HG03460 (cell line): ENCODE data around the gene FHIT.

Experiments
- ATAC-seq: cut with Tn5 transposase; IDR thresholded peaks from one replicate; pipeline ENCODE4 v1.9.1; 2021; ENCODE audit not compliant: unreplicated experiment

The FHIT gene

DNA sequence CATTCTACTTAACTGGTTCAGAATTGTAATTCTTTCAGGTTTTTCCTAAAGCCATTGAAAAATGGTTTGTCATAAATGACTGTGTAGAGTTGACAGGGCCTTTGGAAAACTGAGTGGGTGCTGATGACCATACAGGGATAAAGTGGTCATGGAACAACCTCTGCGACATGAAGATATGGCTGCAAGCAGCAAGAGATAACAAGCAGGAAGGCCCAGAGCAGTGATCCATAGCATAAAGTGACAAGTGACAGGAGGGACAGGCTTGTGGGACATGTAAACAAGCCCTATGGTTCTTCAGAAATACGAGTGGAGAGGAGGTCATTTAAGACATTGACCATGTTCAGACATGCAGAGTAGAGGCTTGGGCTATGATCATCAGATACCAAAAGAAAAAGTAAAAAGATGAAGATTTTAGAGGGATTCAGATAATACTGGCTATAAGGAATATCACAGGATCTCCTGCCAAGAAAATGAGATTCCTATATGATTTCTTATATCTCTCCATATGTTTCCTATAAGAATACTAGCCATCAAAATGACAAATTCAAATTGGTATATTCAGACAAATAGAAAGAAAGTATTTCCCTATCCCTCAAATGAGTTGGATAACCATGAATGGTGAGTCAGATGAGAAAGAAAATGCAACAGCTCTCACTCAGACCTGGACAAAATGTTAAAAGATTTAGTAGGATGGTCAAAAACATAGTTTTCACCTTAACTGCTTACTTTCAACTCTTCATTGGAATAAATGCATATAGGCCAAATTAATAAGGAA is 1373.8 kb downstream of the FHIT start:
- no peak for ATAC-seq

DNA sequence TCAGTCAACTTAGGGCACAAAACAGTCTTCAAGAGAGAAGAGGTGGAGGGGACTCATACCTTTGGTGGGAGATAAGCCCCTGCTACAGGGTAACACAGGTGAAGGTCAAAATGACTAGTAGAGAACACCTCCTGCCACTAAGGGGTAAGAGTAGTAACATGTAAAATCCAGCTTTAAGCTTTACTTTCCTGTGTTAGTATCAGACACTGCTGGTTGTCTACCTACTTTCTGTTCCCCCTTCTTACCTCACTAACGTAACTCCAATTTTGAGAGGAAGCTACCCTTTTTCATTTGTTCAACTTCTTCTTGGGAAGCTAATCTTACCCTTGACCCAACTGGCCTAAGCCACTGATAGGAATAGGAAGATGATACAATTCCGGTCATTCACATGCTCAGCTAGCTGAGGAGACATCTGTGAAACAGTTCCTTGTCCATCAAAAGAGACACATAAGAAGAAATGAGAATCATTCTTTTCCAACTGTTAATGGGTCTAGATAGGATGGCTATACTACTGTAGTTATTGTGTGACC is 1374.7 kb downstream of the FHIT start:
- no peak for ATAC-seq

DNA sequence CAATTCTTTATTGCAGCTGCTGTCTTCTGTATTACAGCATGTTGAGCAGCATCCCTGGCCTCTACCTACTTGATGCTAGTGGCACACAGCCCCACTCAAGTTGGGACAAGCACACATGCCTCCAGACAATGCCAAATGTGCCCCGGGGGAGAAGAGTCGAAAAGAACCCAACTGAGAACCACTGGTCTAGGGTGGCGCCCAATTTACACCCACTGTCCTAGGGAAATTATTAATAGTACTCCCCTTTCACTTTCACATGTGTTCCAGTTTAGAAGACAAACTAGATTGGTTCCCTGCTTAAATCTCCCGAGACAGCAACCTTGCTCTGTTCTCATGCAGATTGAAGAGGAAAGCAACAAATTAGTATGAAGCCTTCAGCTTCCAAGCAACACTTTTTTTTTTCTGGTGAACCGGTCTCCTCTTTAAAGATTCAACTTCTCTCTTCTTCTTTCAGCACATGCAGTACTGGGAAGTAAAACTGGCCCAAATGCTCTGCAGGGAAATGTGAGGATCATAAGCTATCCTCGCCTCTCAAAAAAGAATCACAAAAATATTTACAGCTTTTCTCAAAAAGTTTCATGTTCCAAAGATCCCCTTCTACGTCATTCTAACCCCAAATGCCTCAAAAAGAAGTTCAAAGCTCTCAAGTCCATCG is 1377.5 kb downstream of the FHIT start:
- ATAC-seq, result peak; percentile 56

DNA sequence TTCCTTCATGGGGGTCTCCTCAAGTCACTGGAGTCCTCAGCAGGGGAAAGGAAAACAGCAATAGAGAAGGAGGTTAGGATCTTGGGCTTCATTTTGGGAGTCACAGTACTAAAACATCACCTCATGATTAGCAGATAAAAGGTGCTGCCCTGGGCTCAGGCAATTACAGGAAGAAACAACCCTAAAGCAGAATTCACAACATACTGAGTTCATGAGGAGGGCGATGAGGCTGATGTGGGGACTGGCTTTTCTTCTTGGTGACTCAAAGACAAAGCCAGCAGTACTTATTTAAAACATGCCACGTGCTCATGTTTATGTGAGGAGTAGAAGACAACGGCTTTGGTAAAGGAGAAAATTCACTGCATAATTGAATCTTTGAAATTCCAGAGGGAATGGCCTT is 1379.1 kb downstream of the FHIT start:
- no peak for ATAC-seq

DNA sequence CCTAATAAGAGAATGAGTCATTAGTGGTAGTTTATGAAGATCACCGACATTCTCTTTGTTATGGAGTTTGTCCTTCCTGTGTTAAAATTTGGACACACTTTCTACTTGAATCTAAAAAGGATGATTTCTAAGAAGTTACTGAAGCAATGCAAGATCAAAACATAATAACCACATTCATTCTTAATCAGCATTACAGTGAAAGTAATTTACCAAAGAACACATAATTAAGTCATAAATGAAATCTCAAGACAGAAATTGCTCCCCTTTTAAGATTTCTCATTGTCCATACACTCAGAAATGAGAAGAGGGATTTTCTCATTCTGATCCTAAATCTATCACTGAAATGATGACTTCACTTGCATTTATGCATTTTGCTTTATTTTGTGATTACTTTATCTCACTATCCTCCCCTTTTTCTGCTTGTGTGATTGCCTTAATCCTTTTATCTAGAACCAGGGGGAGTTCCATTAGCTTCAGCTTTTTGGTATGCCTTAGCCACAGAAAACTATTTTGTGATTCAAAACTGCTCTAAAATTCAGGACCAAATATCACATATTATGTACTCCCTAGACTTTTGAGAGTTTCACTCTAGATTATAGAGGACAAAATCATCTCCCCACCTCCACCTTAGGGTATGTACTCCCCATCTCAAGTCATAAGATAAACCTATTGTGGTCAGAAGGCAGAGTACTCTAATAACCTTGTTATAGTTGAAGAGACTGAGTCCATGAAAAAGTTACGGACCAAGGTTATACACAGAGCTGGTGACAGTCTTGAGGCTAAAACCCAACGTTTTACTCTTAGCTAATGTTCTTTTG is 1383.9 kb downstream of the FHIT start:
- ATAC-seq, result no peak

DNA sequence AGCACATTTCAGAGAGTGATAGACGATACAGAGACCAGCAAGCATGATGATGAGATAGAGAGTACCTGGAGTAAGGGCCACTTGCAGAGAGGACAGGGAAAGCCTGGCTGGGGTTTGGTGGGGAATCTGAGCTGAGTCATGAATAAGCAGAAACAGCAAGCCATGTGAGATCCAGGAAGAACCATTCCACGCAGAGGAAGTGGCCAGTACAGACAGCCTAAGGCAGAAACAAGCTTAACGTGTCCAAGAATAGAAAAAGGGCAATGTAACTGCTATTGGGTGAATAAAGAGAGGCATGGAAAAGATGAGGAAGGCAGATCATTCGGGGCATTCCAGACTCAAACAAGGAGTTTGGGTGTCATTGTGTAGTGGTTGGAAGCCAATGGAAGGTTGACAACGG is 1385.2 kb downstream of the FHIT start:
- no peak for ATAC-seq

DNA sequence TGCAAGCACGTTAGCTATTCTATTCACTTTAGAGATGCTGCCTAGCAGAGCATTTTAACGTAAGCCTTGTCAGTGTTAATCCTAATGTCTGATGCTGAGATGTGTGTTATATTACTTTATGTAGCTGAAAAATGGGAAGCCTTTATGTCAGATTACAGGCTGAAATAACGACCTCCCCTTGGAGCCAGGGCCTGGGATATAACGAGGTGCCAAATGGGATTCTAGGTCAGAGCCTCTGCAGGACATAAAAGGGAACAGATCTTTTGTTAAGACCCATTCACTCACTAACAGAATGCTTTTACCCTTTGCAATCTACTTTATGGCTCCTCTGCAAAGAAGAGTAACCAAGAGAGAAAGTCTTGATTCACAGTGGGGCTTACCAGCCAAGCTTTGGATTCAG is 1385.9 kb downstream of the FHIT start:
- no peak for ATAC-seq

DNA sequence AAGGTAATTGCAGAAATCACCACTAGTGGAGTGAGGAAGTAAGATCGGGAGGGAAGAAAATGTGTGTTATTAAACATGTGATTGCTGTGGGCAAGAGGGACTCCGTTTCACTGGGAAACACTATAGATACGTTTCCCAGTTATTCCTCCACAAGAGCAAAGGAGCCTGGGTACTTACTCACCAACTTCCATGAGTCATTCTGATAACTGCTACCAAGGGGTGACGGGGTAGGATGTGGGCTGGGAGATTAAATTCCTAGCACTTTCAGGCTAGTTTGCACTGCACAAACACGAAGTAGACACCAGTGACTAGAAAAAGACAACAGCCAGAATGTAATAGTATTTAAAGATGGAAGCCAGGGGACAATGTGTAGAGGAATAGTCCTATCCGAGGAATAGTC is 1388.6 kb downstream of the FHIT start:
- no peak for ATAC-seq

DNA sequence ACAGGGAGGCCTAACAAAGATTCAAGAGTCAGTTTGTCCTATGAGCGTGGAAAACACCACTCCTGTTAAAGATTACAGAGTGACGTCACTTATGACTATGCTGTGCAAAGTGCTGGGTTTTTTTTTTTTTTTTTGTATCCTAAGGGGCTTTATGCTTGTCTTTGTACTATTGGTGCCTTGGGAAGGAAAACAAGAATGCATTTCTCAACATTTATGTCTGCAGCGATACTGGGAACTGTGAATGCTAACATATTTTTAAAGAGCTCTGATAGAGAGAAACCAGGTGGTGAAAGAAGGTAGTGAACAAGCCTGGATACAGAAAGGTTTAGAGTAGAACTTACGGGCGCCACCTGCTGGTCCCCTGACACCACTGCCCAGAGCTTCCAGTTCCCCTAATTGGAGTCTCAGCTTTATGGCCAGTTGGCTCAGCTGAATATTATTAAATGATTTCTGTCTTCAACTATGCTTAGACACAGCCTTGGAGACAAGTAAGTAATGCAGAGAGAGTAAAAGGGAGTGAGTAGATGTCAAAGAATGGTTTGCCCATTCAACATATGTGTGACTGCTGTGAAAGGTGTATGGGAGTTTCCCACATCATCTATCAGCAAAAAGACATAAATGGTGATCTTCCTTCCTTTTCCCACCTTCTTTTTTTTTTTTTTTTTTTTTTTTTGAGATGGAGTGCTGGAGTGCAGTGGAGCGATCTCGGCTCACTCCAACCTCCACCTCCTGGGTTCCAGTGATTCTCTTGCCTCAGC is 1393.5 kb downstream of the FHIT start:
- ATAC-seq, result peak; percentile 97

DNA sequence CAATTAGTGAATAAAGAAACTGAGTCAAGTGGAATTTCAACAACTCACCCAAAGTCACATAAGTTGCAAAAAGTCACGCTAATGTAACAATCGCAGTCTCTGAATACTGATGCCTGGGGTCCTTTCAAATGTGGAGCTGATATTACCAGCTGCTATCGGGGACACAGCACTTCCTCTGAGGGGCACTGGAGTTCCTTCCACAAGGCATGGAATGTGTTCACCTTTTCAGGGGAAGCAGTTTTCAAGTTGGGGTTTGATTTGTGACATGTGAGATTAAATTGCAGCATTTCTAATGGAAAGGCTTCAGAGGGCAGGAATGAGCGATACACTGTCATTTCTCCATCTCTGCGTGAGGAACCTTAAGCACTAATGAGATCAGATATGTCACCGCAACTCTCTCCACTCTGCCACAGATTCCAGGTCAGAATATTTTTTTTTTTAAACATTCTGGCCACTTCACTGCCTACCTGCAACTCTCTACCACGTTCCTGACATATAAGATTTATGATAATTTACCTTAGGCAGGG is 1394.3 kb downstream of the FHIT start:
- no peak for ATAC-seq

DNA sequence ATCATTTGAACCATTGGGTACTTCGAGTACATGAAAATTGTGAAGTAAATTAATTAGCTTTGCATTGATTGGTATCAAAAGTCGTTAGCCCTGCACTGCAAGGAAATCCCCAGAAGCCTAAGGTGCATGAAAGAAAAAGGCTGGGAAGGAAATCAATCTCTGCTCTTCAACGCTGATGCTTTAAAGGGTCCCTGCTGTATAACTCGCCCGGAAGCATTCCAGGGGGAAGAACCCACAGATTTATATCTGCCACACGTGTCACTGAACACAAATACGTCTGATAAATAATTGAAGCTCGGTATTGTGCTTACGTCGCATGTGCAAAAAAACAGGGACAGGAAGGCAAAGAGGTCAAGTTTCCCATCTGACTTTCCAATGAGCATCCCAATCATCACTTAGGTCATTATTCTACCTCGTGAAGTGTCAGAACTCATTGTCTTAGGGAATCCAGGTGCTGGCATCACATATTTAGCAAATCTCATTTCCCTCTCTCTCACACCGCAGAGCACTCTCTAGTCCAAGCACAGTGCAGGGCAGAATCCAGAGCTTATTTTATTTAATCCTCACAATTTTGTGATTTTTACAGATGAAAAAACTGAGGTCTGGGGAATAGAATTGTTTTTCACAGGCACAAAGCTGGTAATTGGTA is 1397.1 kb downstream of the FHIT start:
- ATAC-seq, result no peak

DNA sequence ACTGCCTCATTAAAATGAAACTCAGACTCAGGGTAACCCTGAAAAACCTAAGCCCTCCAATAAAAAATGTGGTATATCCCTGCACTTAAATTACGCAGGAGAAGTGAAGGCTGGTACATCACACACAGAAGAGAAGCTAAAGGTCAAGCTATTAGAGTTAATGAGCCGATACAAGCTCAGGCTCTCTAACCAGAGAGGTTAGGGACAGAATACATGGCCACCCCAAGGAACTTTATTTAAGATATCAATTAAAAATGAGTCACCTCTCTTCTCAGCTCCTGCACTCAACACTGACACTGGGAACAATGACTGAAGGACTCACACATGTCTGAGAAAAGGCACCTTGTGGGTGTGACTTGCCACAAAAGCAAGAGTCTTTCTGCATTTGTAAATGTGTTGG is 1400.8 kb downstream of the FHIT start:
- ATAC-seq, result no peak

DNA sequence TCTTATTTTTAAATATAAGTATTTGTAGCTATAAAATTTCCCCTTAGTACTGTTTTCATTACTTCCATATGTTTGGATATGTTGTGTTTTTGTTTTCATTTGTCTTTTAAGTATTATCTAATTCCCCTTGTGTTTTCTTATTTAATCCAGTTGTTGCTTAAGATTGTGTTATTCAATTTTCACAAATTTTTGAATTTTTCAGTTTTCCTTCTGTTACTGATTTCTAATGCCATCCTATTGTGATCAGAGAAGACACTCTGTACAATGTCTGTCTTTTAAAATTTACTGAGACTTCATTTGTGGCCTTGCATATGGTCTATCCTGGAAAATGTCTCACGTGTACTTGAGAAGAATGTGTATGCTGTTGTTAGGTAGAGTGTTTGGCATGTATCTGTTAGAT is 1405.9 kb downstream of the FHIT start:
- no peak for ATAC-seq

DNA sequence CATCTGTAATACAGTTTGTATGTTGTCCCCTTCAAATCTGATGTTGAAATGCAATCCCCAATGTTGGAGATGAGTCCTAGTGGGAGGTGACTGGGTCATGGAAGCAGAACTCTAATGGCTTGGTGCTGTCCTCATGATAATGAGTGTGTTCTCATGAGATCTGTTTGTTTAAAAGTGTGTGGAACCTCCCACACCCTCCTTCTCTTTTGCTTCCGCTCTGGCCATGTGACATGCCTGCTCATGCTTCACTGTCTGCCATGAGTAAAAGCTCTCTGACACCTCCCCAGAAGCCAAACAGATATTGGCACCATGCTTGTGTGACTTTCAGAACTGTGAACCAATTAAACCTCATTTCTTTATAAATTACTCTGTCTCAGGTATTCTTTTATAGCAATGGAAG is 1407.4 kb downstream of the FHIT start:
- ATAC-seq, result no peak

DNA sequence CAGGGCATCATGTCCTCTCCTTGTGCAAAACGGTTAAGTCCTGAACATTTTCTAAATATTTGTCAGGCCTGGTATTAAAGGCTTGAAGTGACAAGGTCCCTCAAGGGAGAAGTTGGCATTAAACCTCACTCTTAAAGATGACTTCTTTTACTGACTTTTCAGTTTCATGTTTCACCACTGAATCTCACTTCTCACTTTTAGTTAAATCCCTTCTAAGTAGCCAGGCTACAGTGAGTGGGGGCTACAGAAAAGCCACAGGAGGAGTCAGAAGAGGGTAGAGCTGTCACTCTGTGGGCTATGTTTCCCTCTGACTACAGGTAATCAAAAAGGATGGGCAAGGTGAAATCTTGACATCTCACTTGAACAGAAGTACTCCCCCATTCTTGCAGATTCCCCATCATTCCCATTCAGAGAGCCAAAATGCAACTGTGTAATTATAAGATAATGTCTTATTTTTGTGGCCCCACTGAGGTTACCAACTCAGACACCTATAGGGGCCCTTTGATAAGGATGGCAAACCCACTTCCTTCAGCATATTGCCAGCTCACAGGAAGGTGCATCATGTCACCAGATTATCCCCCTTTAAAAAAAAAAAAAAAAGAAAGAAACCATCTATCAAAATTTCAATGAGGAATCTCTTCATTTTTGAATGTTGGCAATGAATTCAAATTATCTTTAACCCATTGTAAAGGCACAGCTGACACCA is 1411.3 kb downstream of the FHIT start:
- peak; percentile 96 for ATAC-seq

DNA sequence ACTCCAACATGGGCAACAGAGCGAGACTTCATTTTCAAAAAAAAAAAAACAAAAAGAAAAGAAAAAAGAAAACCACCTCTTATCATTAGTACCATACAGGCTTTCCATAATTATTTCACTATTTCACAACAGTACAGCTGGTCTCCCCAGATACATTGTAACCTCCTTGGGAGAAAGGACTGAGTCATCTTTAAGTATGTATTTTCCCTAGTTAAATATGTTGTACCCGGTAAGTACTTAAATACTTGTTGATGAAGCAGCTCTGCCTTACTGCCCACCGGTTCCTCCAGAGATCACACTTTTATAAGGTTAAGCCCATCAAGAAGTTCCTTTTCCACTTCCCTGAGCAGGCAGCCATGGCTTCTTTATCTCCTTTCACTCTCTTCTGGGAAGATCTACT is 1412.0 kb downstream of the FHIT start:
- peak; percentile 9 for ATAC-seq

DNA sequence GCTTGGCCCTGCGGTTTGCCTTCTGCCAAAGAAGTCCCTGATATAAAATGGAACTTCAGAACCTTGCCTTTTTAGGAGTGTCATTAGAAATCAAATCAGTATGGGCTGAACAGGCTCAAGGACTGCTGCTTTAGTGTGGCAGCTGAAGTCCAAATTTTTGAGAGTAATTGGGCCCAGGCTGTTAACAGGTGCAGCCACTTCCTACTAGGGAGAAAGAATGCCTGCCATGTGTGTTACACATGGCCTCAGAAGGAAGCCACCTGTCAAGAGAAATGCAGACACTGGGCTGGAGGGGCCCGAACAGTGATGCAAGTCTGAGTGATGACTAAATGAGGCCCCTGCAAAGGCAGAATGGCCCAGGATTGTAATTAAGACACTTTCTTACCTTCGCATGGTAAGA is 1414.7 kb downstream of the FHIT start:
- no peak for ATAC-seq

DNA sequence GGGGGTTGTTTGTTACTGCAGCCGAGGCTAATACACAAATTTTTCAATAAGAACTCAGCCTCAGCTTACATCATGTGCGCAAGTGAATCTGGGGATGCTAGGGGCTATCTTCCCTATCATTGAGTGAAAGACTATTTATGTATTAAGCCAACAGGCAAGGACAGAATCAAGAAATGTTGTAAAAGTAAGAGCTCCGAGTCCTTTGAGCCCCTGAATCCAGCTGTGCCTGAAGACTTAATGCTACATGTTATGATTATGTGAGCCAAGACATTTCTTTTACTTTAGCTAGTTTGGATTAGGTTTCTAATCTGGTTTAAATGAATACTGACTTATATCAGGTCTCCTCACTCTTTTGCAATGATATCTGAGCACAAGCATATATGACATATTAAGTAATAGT is 1418.5 kb downstream of the FHIT start:
- no peak for ATAC-seq

DNA sequence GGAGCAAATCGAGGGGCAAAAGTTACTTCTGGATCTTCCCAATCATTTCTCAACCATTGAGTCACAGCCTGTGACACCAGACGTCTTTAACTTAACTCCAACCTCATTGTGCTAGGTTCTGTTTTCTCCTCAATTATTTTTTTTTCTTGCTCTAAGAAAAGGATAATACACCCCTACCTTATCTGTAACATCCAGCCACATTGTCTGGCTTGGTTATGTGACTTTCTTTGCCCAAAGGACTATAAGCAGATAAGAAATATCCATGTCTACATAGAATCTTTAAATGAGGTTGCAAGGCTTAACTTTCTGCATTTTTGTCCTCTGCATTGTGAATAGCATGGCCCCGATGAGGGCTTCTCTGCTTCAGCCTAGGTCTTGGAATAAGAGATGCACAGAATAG is 1419.0 kb downstream of the FHIT start:
- no peak for ATAC-seq

DNA sequence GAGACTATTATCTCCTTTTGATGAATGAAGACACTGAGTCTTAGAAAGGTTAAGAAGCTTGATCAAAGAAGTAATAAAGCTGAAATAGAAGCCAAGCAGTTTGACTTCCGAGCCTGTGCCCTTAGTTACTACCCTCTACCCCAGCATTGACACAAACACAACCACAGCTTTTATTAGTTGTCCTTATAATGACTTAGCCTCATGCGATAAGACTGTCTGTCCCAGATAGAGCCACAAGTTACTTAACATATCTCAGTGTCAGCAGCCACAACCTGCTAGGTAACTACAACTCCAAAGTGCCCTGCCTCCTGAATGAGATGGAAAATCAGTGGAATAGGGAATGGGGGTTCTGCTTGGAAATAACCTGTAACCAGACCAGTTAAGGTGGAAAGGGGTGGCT is 1419.9 kb downstream of the FHIT start:
- ATAC-seq, result no peak
